Measurements from ENCODE around the gene FBXO44.

FBXO44 gene

DNA sequence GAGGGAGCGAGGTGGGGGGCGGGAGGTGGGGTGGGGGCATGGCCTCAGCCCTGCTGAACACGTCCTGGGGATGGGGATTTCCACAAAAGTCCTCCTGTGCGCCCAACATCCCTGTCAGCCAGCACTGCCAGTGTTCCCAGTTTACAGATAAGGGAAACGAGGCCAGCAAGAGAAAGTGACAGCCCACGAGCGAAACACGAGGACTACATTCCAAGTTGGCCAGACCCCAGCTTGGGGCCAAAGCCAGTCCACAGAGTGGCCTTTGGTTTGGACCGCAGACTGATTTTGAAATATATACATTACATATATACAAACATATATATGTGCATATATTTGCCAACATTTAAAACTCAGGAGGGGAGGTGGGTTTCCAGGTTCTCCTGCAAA, 5.4 kb upstream of the FBXO44 start:
- H3K4me1 ChIP-seq (ENCODE audit: control insufficient read depth, low read length) = peaks cover 15% of the 10 kb centered on the region
- H3K27me3 ChIP-seq (ENCODE audit: control insufficient read depth, low read length) = peaks cover 18% of the 10 kb centered on the region
- no peak overlapping the region for H3K4me3 ChIP-seq (ENCODE audit: low read length)
- H3K27ac ChIP-seq (ENCODE audit: low read depth, low read length) = no peak overlapping the region
- no peaks in the 10 kb centered on the region for H3K36me3 ChIP-seq (ENCODE audit: control insufficient read depth, low read length)
- no peaks in the 10 kb centered on the region for H4K20me1 ChIP-seq (ENCODE audit: control insufficient read depth, insufficient read depth, low read depth, low read length)
- TF ChIP-seq, protein P1, sequence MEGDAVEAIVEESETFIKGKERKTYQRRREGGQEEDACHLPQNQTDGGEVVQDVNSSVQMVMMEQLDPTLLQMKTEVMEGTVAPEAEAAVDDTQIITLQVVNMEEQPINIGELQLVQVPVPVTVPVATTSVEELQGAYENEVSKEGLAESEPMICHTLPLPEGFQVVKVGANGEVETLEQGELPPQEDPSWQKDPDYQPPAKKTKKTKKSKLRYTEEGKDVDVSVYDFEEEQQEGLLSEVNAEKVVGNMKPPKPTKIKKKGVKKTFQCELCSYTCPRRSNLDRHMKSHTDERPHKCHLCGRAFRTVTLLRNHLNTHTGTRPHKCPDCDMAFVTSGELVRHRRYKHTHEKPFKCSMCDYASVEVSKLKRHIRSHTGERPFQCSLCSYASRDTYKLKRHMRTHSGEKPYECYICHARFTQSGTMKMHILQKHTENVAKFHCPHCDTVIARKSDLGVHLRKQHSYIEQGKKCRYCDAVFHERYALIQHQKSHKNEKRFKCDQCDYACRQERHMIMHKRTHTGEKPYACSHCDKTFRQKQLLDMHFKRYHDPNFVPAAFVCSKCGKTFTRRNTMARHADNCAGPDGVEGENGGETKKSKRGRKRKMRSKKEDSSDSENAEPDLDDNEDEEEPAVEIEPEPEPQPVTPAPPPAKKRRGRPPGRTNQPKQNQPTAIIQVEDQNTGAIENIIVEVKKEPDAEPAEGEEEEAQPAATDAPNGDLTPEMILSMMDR (IDR thresholded peaks at IDR 0.05; ENCODE audit: low read depth, low read length, poor library complexity, severe bottlenecking) = no peak
- TF ChIP-seq EZH2phosphoT487 (IDR thresholded peaks at IDR 0.05; ENCODE audit: borderline replicate concordance, low read length) = no peak
- no peaks in the 10 kb centered on the region for H3K79me2 ChIP-seq (ENCODE audit: control insufficient read depth, low read length)
- peak overlapping the region; percentile 48; the same call in 1 of the 2 replicates for H3K4me2 ChIP-seq (ENCODE audit: low read length)
- H3K9me2 ChIP-seq (replicated peaks; ENCODE audit: control insufficient read depth, low read length) = no peaks in the 10 kb centered on the region
- no peaks in the 10 kb centered on the region for H3K9me3 ChIP-seq (ENCODE audit: control insufficient read depth, insufficient read depth, low read length)
- peaks cover 7% of the 10 kb centered on the region for H3F3A ChIP-seq (ENCODE audit: control insufficient read depth, insufficient read depth)

DNA sequence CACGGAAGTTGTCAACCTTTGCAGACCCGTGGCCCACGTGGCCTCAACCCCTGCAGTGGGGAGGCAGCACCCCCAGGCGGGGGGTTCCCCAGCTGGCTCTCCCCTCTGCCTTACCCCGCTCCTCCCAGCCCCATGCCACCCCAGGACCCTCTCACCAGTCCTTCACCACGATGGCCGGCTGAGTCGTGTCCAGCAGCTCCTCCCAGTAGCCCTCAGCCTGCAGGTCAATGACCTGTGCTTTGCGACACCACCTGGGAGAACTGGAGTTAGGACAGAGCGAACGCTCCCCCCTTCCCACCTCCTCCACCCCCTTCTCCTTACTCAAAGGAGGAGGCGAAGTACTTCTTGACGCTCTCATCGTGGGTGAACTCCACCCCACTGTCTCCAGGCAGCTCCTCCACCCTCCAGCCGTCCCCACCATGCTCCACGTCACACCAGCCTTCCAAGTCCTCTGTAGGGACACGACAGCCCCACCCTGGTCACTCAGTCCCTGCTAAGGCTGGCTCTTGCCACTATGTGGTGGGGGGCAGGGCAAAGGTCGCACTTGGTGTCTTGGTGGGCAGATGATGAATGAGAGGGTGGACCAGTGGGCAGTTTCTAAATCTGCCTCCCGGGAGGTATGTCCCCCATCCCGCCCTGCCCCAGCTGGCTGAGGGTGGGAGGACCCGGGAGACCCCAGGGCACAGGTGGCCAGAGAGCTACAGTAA, 4.9 kb upstream of the FBXO44 start:
- peaks cover 18% of the 10 kb centered on the region for H3K27me3 ChIP-seq (ENCODE audit: control insufficient read depth, low read length)
- peaks cover 7% of the 10 kb centered on the region for H3F3A ChIP-seq (ENCODE audit: control insufficient read depth, insufficient read depth)
- H3K4me1 ChIP-seq (ENCODE audit: control insufficient read depth, low read length) = peaks cover 18% of the 10 kb centered on the region
- no peaks in the 10 kb centered on the region for H3K9me3 ChIP-seq (ENCODE audit: control insufficient read depth, insufficient read depth, low read length)
- H3K9me2 ChIP-seq (replicated peaks; ENCODE audit: control insufficient read depth, low read length) = no peaks in the 10 kb centered on the region
- H3K4me2 ChIP-seq (ENCODE audit: low read length) = peak overlapping the region; percentile 57
- H3K36me3 ChIP-seq (ENCODE audit: control insufficient read depth, low read length) = no peaks in the 10 kb centered on the region
- no peaks in the 10 kb centered on the region for H3K79me2 ChIP-seq (ENCODE audit: control insufficient read depth, low read length)
- TF ChIP-seq, protein P1 (IDR thresholded peaks at IDR 0.05; ENCODE audit: low read depth, low read length, poor library complexity, severe bottlenecking) = no peak
- no peak for TF ChIP-seq EZH2phosphoT487 (IDR thresholded peaks at IDR 0.05; ENCODE audit: borderline replicate concordance, low read length)
- H3K27ac ChIP-seq (ENCODE audit: low read depth, low read length) = no peak overlapping the region
- peak overlapping the region; percentile 35 for H3K4me3 ChIP-seq (ENCODE audit: low read length)
- no peaks in the 10 kb centered on the region for H4K20me1 ChIP-seq (ENCODE audit: control insufficient read depth, insufficient read depth, low read depth, low read length)

DNA sequence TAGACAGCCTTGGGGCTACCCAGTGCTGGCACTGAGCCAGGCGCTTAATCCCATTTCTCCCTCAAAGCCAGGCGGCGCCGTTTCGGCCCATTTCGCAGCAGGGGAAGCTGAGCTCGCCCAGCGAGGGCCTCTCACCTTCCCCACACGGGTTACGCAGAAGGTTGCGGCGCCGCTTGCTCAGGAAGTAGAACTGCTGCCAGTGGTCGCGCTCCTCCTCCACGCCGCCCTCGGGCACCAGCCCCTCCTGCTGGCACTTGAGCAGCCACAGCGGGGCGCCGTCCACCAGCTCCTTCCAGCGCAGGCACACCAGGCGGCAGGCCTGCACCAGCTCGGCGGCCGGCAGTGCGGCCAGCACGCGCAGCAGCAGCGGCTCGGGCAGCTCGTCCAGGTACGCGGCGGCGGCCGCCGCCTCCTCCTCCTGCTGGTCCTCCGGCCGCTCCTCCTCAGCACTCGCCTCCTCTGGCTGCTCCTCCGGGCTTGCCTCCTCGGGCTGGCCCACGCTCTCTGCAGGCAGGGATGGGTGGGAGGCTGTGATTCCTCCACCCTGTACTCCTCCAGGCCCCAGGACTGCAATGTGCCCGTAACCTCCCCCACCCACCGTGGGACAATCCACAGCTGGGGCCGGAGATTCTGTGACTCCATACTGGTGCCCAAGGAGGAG, 4.2 kb upstream of the FBXO44 start:
- peaks cover 21% of the 10 kb centered on the region for H3K4me1 ChIP-seq (ENCODE audit: control insufficient read depth, low read length)
- no peaks in the 10 kb centered on the region for H3K9me3 ChIP-seq (ENCODE audit: control insufficient read depth, insufficient read depth, low read length)
- no peaks in the 10 kb centered on the region for H4K20me1 ChIP-seq (ENCODE audit: control insufficient read depth, insufficient read depth, low read depth, low read length)
- H3K27ac ChIP-seq (ENCODE audit: low read depth, low read length) = no peak overlapping the region
- H3K4me2 ChIP-seq (ENCODE audit: low read length) = peak overlapping the region; percentile 57
- H3K4me3 ChIP-seq (ENCODE audit: low read length) = peak overlapping the region; percentile 35
- H3K27me3 ChIP-seq (ENCODE audit: control insufficient read depth, low read length) = peaks cover 18% of the 10 kb centered on the region
- H3K79me2 ChIP-seq (ENCODE audit: control insufficient read depth, low read length) = no peaks in the 10 kb centered on the region
- no peaks in the 10 kb centered on the region for H3K9me2 ChIP-seq (replicated peaks; ENCODE audit: control insufficient read depth, low read length)
- TF ChIP-seq, protein P1 (IDR thresholded peaks at IDR 0.05; ENCODE audit: low read depth, low read length, poor library complexity, severe bottlenecking) = peak; percentile 79
- TF ChIP-seq EZH2phosphoT487 (IDR thresholded peaks at IDR 0.05; ENCODE audit: borderline replicate concordance, low read length) = no peak; the same call in 1 of the 2 replicates
- H3F3A ChIP-seq (ENCODE audit: control insufficient read depth, insufficient read depth) = peaks cover 7% of the 10 kb centered on the region
- H3K36me3 ChIP-seq (ENCODE audit: control insufficient read depth, low read length) = no peaks in the 10 kb centered on the region

Data from DOHH2 (cell line).